ENCODE measurements around the gene ATP5F1D.
"Not testable (repeated sequence)": the region's sequence is repeated elsewhere in the genome, so short reads cannot be mapped to it uniquely, and the experiment has no call there.

Gene ATP5F1D

GRCh38 chr19:1241417-1242095 lies at the start of gene ATP5F1D:
Gene ATP5F1D, plus strand, starts transcription at chr19:1241751. Its CDS starts 100 bp downstream, at chr19:1241851.
- peak; percentile 99 for DNase-seq (ENCODE audit: low spot score)

GRCh38 chr19:1199531-1199930 lies 42.0 kb upstream of the ATP5F1D start:
- no peak for DNase-seq (ENCODE audit: low spot score)

GRCh38 chr19:1200614-1201013 lies 40.9 kb upstream of the ATP5F1D start:
- DNase-seq (ENCODE audit: low spot score): not testable (repeated sequence)

- DNase-seq (ENCODE audit: low spot score): peak; percentile 100
These were observed 36.1 kb upstream of the ATP5F1D start, which contains the start of gene STK11 for GRCh38 chr19:1205114-1206099. Gene STK11, plus strand, starts transcription at chr19:1205778. Its CDS starts 1,136 bp downstream, at chr19:1206914.

- no peak for DNase-seq (ENCODE audit: low spot score)
These were observed 35.2 kb upstream of the ATP5F1D start for GRCh38 chr19:1206150-1206863.

- peak; percentile 76 for DNase-seq (ENCODE audit: low spot score)
These were observed 34.6 kb upstream of the ATP5F1D start for GRCh38 chr19:1206864-1207450.

GRCh38 chr19:1208830-1209229 lies 32.7 kb upstream of the ATP5F1D start:
- not testable (repeated sequence) for DNase-seq (ENCODE audit: low spot score)

- no peak for DNase-seq (ENCODE audit: low spot score)
These were observed 31.4 kb upstream of the ATP5F1D start for GRCh38 chr19:1210227-1210538.

GRCh38 chr19:1211494-1212234 lies 29.9 kb upstream of the ATP5F1D start:
- no peak for DNase-seq (ENCODE audit: low spot score)

GRCh38 chr19:1213391-1214286 lies 27.9 kb upstream of the ATP5F1D start:
- no peak for DNase-seq (ENCODE audit: low spot score)

GRCh38 chr19:1214299-1214861 lies 27.2 kb upstream of the ATP5F1D start:
- DNase-seq (ENCODE audit: low spot score): no peak

GRCh38 chr19:1214862-1215731 lies 26.5 kb upstream of the ATP5F1D start:
- DNase-seq (ENCODE audit: low spot score): no peak

GRCh38 chr19:1216756-1217155 lies 24.8 kb upstream of the ATP5F1D start:
- no peak for DNase-seq (ENCODE audit: low spot score)

GRCh38 chr19:1217366-1217765 lies 24.2 kb upstream of the ATP5F1D start:
- no peak for DNase-seq (ENCODE audit: low spot score)

- DNase-seq (ENCODE audit: low spot score): no peak
These were observed 22.6 kb upstream of the ATP5F1D start for GRCh38 chr19:1218751-1219567.

- no peak for DNase-seq (ENCODE audit: low spot score)
These were observed 21.6 kb upstream of the ATP5F1D start for GRCh38 chr19:1219786-1220476.

GRCh38 chr19:1220477-1220930 lies 21.0 kb upstream of the ATP5F1D start:
- no peak for DNase-seq (ENCODE audit: low spot score)
